Measurements from ENCODE around the gene CACNA2D1.
"Not testable (repeated sequence)": the region's sequence is repeated elsewhere in the genome, so short reads cannot be mapped to it uniquely, and the experiment has no call there.

The CACNA2D1 gene

GRCh38 chr7:82173400-82174021 is 270.1 kb downstream of the CACNA2D1 start:
- DNase-seq (ENCODE audit: low spot score) (no peak), FAIRE-seq (peak; percentile 20)

GRCh38 chr7:82172881-82173280 is 270.7 kb downstream of the CACNA2D1 start:
- DNase-seq (ENCODE audit: low spot score): no peak
- peak; percentile 65 for FAIRE-seq

GRCh38 chr7:82172017-82172416 is 271.6 kb downstream of the CACNA2D1 start:
- FAIRE-seq (no peak), DNase-seq (ENCODE audit: low spot score) (no peak)

GRCh38 chr7:82167558-82168314 is 275.8 kb downstream of the CACNA2D1 start:
- FAIRE-seq (no peak), DNase-seq (ENCODE audit: low spot score) (no peak)

GRCh38 chr7:82166260-82167015 is 277.1 kb downstream of the CACNA2D1 start:
- DNase-seq (ENCODE audit: low spot score) (no peak), FAIRE-seq (peak; percentile 73)

GRCh38 chr7:82164813-82165212 is 278.8 kb downstream of the CACNA2D1 start:
- FAIRE-seq: no peak

GRCh38 chr7:82164410-82164809 is 279.2 kb downstream of the CACNA2D1 start:
- FAIRE-seq: no peak
- no peak for DNase-seq (ENCODE audit: low spot score)

More at GRCh38 chr7:82164813-82165212, 278.8 kb downstream of the CACNA2D1 start:
- peak; percentile 70 for DNase-seq (ENCODE audit: low spot score)

GRCh38 chr7:82163586-82163985 is 280.0 kb downstream of the CACNA2D1 start:
- no peak for FAIRE-seq
- no peak for DNase-seq (ENCODE audit: low spot score)

GRCh38 chr7:82162289-82162688 is 281.3 kb downstream of the CACNA2D1 start:
- FAIRE-seq (no peak), DNase-seq (ENCODE audit: low spot score) (no peak)

- no peak for FAIRE-seq
- DNase-seq (ENCODE audit: low spot score): no peak
These were observed 285.2 kb downstream of the CACNA2D1 start for GRCh38 chr7:82158327-82158726.

GRCh38 chr7:82156893-82157292 is 286.7 kb downstream of the CACNA2D1 start:
- no peak for DNase-seq (ENCODE audit: low spot score)
- FAIRE-seq: no peak

- FAIRE-seq (no peak), DNase-seq (ENCODE audit: low spot score) (no peak)
These were observed 287.4 kb downstream of the CACNA2D1 start for GRCh38 chr7:82156168-82156567.

GRCh38 chr7:82154728-82155127 is 288.8 kb downstream of the CACNA2D1 start:
- DNase-seq (ENCODE audit: low spot score) (no peak), FAIRE-seq (no peak)

- FAIRE-seq (no peak), DNase-seq (ENCODE audit: low spot score) (no peak)
These were observed 289.8 kb downstream of the CACNA2D1 start for GRCh38 chr7:82153776-82154175.

GRCh38 chr7:82152858-82153257 is 290.7 kb downstream of the CACNA2D1 start:
- DNase-seq (ENCODE audit: low spot score) (no peak), FAIRE-seq (no peak)

GRCh38 chr7:82146491-82146890 is 297.1 kb downstream of the CACNA2D1 start:
- DNase-seq (ENCODE audit: low spot score): no peak
- FAIRE-seq: no peak

GRCh38 chr7:82142263-82142864 is 301.2 kb downstream of the CACNA2D1 start:
- FAIRE-seq: no peak
- no peak for DNase-seq (ENCODE audit: low spot score)

- FAIRE-seq (no peak), DNase-seq (ENCODE audit: low spot score) (no peak)
These were observed 302.1 kb downstream of the CACNA2D1 start for GRCh38 chr7:82141427-82141826.

- not testable (repeated sequence) for FAIRE-seq; DNase-seq (ENCODE audit: low spot score)
These were observed 303.0 kb downstream of the CACNA2D1 start for GRCh38 chr7:82140608-82141007.

- FAIRE-seq (no peak), DNase-seq (ENCODE audit: low spot score) (no peak)
These were observed 312.4 kb downstream of the CACNA2D1 start for GRCh38 chr7:82131215-82131614.

- DNase-seq (ENCODE audit: low spot score) (no peak), FAIRE-seq (no peak)
These were observed 314.5 kb downstream of the CACNA2D1 start for GRCh38 chr7:82129091-82129490.

GRCh38 chr7:82128546-82128945 is 315.0 kb downstream of the CACNA2D1 start:
- FAIRE-seq: no peak
- DNase-seq (ENCODE audit: low spot score): no peak

Measured in urothelium cell line (cell line).